Coronary artery (tissue), 2 donors: ENCODE data around the gene CELF5.
A peak's percentile ranks its signal among the peaks of the same experiment; 100 is the strongest.
"Not testable (repeated sequence)": the region's sequence is repeated elsewhere in the genome, so short reads cannot be mapped to it uniquely, and the experiment has no call there.

Source experiments
- DNase-seq: peaks from one replicate; pipeline ENCODE4 v3.0.0-alpha.2; 2017; ENCODE audit warnings: low spot score
- H3K27ac ChIP-seq, 2 donors: fragments of 200-600 bp; sonication (generic); one replicate each; pipeline ENCODE4 v1.5.1; 2016 to 2019
- H3K4me3 ChIP-seq: fragments of 200-600 bp; sonication (generic); 2 replicates; pipeline ENCODE4 v1.5.1; 2016; ENCODE audit warnings: mild to moderate bottlenecking, moderate library complexity
- CTCF ChIP-seq: fragments of 200-600 bp; sonication (generic); IDR thresholded peaks from one replicate; pipeline ENCODE4 v1.5.1; 2019; ENCODE audit warnings: antibody characterized with exemption

The CELF5 gene

GRCh38 chr19:3328743-3329142, 104.3 kb downstream of the CELF5 start:
- no peak for TF ChIP-seq CTCF
- no peak for DNase-seq
- H3K27ac ChIP-seq: no peak overlapping the region
- no peak overlapping the region for H3K4me3 ChIP-seq

GRCh38 chr19:3330047-3330446, 105.6 kb downstream of the CELF5 start:
- no peak for TF ChIP-seq CTCF
- no peak for DNase-seq
- Histone ChIP-seq H3K27ac (no peak overlapping the region), H3K4me3 (no peak overlapping the region)

- H3K4me3 ChIP-seq, DNase-seq, H3K27ac ChIP-seq: not testable (repeated sequence)
Observed at GRCh38 chr19:3332232-3332631, 107.8 kb downstream of the CELF5 start.

GRCh38 chr19:3333020-3333583, 108.6 kb downstream of the CELF5 start:
- TF ChIP-seq CTCF: no peak

GRCh38 chr19:3333662-3334061, 109.2 kb downstream of the CELF5 start:
- Histone ChIP-seq H3K27ac (no peak overlapping the region), H3K4me3 (no peak overlapping the region)
- DNase-seq: no peak
- no peak for TF ChIP-seq CTCF

More at GRCh38 chr19:3333020-3333583, 108.6 kb downstream of the CELF5 start:
- Histone ChIP-seq H3K27ac (no peak overlapping the region), H3K4me3 (no peak overlapping the region)
- no peak for DNase-seq

GRCh38 chr19:3334749-3335430, 110.4 kb downstream of the CELF5 start:
- Histone ChIP-seq H3K27ac (peak overlapping the region; percentile 93 to 98), H3K4me3 (peak overlapping the region; percentile 41)
- not testable (repeated sequence) for DNase-seq

- no peak for TF ChIP-seq CTCF
- Histone ChIP-seq H3K27ac (peak overlapping the region; percentile 93 to 98), H3K4me3 (peak overlapping the region; percentile 41)
- peak; percentile 90 for DNase-seq
Observed at GRCh38 chr19:3335431-3336350, 111.2 kb downstream of the CELF5 start.
